CD4-positive, alpha-beta T cell treated with Interleukin-17A for 1 hour (primary cell): ENCODE data around the gene PTPRG.
"Not testable (repeated sequence)": the region's sequence is repeated elsewhere in the genome, so short reads cannot be mapped to it uniquely, and the experiment has no call there.

Experiments used
- DNase-seq: peaks from one replicate; pipeline ENCODE4 v3.0.0-alpha.2; 2020

The PTPRG gene

DNA sequence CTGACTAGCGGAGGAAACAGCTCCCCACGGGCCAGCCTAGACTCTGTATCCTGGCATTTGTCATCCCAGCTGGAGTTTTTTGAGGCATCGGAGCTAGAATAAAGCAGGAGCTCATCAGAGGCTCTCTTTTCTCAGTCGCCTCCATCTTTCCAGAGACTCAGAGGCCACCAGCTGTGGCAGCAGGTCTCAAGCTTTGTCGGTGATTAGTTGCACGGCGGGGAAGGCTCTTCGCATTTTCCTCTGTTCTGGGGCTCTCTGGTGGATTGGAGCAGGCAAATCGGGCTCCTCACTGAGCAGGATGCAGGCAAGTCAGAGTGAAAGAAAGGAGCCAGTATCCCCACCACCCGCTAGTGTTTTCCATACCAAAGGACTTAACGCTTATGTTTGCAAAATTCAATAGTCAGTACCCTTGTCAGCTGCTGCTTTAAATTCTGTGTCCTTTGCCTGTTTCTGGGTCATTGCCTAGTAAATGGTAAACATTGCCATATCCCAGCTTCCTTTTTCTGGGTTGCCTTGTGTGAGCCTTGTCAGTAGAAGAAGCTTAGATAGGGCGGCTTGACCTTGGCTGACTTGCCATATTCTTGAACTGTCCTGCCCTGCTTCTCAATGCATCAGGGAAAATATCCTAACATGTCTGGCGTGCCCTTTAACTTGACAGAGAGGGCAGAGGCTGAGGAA lies 127.1 kb downstream of the PTPRG start:
- DNase-seq: no peak

DNA sequence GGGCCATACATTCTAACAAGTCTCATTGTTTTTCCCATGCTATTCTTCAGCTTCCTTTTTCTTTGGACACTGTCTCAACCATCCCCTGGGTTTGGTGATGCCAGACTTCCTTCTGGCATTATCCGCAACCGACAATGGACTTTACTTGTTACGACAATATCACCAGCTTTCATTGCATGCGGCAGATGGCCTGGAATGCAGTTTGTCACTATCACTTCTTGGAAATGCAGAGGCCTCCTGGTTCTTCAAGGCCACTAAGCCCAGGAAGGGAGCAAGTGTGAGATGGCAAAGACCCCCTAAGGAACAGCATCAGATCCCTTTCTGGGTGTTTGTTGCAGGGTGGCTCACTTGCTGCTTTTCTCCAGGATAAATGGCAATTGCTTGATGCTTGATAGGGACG lies 128.6 kb downstream of the PTPRG start:
- DNase-seq: no peak

DNA sequence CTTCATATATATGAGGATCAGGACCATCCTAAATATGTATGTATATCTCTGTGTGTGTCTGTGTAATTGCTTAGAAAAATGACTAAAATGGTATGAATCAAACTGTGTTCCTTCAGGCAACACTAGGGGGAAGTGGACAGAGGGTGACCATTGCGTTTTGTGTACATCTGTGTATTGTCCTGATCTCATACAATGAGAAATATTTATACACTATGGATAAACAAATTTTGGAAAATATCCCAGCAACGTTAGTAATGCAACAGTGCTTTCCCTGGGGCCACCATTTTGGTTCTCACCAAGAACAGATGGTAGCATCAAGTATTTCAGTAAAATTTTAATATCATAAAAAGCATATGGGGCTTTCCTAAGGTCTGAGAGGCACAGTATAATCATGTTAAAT lies 130.1 kb downstream of the PTPRG start:
- no peak for DNase-seq

DNA sequence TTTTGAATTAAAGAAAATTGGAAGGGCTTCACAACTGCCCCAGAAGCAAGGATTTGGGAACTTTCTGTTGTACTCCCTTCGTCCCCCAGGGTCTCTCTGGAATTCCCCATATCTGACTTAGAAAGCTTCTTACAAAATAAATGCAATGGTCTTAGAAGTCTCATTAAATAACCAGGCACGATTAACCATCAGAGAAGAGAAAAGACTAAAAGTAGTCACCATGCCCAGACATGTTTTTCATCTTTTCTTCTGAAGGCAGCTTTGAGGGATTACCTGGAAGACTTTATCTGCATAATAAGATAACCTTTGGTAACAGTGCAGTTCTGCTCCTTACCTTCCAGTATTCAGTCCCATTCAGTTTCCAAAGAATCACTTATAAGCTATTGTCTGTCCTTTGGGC lies 135.9 kb downstream of the PTPRG start:
- no peak for DNase-seq

DNA sequence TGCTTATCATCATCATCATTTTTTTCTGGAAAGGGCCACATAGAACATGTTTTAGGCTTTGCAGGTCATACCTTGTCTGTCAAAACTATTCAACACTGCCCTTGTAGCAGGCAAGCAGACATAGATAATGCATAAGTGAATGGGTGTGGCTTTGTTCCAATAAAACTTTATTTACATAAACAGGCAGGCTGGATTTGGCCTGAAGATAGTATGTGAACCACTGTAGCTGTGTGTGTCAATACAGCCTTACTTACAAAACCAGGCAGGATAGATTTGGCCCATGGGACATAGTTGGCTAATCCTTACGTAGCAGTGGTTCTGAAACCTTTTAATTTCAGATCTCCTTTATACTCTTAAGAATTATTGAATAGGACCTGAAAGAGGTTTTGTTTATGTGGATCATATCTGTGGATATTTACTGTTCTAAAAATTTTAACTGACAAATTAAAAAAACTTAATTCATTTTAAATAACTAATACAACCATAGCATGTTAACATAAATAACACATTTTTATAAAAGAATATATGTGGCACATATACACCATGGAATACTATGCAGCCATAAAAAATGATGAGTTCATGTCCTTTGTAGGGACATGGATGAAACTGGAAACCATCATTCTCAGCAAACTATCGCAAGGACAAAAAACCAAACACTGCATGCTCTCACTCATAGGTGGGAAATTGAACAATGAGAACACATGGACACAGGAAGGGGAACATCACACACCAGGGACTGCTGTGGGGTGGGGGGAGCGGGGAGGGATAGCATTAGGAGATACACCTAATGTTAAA lies 137.1 kb downstream of the PTPRG start:
- DNase-seq: not testable (repeated sequence)

DNA sequence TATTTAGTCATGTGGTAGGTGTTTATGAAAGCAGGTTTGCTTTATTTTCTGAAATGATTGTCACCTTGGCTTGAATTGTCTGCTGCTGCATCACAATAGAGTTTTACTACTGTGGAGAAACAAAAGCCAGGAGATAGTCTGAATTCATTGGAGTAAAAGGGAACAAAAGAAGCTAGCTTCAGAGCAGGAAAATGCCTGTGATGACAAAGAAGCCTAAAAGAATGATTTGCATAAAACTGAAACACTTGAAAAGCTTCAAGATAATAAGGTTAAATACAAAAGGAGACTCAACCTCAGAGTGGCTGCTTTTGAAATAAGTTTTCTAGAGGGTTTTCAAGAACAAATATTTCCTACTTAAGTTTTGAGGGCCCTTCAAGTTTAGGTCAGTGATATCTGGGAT lies 138.3 kb downstream of the PTPRG start:
- DNase-seq: no peak

DNA sequence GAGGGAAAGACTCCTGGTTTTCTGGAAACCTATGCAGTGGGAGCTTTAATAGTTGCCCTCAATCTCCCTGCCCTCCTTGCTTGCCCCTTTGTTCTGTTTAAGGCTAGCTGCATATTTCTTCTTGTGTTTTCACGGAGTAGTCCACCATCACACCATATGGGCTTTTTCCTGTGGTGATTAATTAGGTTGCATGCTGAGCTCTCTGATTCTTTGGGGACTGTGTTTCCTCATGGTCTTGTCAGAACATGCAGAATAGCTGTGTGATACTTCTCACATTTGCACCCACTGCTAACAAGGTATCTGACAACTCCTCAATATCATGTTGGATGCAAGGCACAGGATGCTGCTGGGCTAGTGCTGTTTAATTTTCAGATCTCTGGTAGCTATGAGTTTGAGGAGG lies 139.6 kb downstream of the PTPRG start:
- DNase-seq: no peak

DNA sequence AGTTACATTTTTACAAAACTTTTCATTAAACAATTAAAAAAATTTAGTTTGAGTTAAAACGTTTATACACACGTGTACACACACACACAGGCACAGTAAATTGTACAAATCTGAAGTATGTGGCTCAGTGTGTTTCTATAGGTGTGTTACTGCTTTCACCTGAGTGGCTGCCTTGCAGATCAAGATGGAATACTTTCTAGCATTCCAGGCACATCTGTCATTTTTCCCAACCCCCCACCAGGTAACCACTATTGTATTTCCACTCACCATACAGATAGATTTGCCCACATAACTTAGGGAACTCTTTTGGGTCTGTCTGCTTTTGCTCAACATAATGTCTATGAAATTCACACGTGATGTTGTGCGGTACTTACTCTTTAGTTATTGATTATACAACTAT lies 141.1 kb downstream of the PTPRG start:
- no peak for DNase-seq

DNA sequence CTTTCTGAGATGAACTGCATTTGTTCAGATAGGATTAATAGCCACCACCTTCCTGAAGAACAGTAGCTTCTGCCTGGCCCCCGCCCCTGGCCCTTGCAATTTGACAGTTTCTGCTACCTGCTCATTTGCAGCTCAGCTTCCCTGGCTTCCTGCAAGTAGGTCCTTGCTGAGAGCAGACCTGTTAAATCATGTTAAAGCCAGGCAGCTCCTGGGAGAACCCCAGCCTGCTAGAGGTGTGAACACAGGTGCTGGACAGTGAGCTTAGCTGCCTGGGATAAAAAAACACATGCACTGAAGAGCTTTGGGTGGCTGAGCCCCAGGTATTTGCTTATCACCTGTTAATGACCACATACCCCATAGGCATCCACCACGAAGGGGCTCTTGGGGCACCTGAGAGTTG lies 143.4 kb downstream of the PTPRG start:
- DNase-seq: no peak

DNA sequence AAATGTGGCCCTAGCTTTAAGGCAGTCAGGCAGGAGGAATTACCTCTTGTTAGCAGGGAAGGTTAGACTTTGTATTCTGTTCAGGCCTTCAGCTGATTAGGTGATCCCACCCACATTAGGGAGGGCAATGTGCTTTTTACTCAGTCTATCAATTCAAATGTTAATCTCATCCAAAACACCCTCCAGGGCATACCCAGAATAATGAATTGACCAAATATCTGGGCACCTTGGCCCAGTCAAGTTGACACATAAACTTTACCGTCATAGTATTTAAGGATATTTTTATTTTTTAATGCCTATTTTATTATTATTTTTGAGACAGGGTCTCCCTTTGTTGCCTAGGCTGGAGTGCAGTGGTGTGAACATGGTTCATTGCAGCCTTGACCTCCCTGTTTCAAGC lies 146.1 kb downstream of the PTPRG start:
- DNase-seq: no peak

DNA sequence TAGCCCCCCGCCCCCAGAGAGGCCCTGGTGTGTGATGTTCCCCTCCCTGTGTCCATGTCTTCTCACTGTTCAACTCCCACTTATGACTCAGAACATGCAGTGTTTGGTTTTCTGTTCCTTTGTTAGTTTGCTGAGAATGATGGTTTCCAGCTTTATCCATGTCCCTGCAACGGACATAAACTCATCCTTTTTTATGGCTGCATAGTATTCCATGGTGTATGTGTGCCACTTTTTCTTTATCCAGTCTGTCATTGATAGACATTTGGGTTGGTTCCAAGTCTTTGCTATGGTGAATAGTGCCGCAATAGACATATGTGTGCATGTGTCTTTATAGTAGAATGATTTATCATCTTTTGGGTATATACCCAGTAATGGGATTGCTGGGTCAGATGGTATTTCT lies 149.5 kb downstream of the PTPRG start:
- DNase-seq: not testable (repeated sequence)

DNA sequence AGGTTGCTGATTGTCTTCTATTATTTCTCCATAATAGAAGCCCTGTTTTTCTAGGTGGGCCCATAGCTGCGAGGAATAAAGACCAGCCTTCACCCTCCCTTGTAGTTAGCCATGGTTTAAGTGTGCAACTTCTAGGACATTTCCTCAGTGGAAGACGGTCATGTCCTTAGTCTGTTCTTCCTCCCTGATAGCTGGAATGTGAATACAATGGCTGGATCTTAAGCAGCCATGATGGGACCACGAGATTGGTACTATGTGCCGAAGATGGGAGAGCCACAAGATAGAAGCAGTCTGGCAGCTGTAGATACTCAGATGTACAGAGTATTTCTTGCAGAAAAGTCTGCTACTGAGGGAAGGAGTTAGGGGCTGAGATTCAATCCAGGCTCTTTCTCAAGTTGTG lies 152.9 kb downstream of the PTPRG start:
- no peak for DNase-seq

DNA sequence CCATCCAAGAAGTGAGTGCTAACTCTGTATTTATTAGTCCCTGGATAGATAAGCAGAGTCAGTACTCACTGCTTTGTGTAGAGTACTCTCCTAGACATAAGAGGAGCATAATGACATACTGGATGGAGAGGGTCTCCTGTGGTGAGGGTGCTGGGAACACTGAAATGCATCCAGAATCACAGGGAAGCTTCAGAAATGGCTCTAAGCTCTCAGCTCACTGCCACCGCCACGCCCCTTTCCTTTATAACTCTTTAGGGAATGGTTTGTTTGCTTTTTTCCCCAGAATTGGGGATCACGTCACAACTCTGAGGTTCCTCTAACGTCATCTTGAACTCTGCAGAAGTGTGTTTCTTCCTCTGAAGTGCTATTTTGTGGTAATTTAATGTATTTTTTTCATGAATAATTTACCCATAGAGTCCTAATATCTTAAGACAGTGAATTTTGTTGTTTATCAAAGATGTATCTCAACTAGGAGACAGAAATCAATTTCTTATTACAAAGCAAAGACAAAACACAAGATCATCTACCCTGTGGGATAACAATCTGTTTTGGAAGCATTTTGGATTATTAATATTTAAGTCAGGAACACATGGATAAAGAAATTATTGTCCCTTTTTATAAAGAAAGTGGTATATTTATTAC lies 154.6 kb downstream of the PTPRG start:
- DNase-seq: no peak

DNA sequence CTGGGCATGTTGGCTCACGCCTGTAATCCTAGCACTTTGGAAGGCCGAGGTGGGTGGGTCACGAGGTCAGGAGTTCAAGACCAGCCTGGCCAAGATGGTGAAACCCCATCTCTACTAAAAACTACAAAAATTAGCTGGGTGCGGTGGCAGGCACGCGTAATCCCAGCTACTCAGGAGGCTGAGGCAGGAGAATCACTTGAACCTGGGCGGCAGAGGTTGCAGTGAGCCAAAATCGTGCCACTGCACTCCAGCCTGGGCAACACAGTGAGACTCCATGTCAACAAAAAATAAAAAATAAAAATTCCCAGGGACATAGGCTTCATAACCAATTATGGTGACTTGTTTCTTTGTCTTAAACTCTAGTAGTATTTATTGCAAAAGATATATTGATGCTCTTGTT lies 155.3 kb downstream of the PTPRG start:
- not testable (repeated sequence) for DNase-seq

DNA sequence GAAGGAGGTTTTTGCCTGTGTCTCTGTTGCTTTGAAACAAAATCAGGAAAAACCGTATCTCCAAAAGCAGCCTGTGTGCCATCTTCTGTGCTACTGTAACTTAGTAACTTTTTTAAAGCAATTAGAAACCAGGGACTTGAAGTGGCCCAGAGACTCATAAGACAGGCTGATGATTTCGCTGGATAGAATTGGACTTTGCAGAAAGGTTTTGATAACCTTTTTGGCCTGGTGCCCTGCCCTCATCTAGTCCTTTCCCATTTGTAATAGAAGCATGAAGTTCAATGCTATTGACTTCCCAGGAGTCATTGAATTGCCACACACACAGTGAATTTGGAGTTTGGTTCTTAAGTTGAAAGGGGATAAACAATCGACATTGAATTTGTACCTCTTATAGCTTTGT lies 157.2 kb downstream of the PTPRG start:
- no peak for DNase-seq

DNA sequence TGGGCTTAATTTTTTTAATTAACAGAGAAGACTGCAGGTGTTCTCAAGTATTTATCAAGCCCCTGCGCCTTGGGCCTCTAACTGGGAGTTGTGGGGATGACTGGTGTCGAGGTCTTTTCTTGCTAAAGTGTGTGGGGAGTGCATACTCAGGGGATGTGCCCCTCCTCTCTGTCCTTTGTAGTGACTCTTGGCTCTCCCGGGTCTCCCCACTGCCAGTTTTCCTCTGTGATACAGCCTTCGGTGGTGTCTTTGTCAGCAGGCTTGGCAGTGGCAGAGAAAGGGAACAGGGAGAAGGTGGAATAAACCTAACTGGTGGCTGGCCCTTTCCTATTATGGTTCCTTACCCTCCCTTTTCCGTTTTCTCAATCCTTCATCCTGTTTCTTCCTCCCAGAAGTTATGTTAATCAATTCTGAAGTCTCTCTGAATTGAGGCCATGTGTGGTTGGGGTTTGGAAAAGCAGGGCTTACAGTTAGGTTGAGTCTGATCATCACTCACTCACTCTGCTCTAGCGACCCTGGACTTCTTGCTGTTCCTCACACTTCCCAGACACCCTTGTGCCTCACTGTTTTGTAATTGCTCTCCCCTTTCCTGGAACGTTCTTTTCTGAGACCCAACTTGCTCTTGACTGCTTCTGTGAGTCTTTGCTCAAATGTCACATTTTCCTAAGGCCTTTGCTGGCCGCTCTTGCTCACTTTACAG lies 158.1 kb downstream of the PTPRG start:
- DNase-seq: no peak

DNA sequence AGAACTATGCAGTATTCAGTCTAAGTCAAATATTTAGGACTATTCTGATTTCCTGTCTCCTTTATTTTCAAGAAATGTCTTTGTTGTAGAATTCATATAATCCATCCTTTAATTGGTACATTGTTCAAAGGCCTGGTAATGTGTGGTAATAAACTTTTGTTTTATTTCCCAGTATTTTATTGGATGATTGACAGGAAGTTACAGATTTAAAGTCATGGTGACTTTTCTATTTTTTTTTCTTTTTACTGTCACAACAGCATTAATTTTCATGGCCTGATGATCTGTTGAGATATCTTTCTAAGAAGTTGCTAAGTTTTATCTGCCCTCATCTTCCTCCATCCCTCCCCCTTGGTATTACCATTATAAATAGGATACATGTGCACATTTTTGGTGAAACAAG lies 161.7 kb downstream of the PTPRG start:
- DNase-seq: no peak

DNA sequence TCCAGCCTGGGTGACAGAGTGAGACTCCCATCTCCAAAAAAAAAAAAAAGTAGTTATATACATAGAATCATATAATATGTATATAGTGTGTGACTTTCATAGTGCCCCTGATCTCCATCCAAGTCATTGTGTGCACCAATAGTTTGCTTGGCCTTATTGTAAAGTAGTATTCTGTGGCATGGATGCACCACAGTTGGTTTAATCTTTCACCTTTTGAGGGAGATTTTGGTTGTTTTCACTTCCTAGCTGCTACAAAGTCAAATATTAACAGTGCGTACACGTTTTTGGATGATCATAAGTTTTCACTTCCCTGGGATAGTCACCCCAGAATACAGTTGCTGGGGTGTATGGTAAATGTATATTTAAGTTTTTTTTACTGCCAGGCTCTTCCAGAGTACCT lies 162.8 kb downstream of the PTPRG start:
- DNase-seq: no peak

DNA sequence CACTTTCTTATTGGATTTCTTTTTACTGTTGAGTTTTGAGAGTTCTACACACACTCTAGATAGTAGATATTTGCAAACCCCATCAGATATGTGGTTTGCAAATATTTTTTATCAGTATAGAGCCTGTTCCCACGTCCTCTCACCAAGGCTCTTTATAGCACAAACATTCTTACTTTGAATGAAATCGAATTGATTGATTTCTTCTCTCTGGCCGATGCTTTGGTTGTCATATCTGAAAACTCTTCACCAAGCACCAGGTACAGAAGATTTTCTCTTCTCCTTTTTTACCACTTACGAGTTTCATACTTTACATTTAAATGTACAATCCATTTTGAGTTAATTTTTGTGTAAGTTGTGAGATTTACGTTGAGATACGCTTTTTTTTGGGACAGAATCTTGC lies 163.4 kb downstream of the PTPRG start:
- no peak for DNase-seq

DNA sequence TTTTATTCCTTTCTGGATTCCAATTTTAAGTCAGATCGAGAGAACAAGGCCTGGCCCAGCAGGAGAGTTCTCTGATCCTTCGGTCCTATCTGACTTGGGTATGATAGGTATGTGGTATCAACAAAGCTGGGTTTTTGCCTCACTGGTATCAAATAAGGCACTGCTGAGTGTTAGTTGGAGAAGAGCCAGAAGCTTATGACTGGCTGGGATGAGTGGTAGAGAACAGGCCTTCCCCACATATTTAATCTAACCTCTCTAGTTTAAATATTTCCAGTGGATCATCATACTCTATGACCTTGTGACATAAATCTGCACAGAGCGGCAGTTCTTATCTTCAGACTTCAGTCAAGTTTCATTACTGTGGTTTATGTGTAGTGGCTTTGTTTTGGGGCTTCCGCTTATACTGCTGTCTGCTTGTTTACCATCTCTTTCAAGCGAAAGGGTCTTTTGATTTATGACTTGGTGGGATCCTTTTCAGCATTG lies 164.5 kb downstream of the PTPRG start:
- DNase-seq: no peak

DNA sequence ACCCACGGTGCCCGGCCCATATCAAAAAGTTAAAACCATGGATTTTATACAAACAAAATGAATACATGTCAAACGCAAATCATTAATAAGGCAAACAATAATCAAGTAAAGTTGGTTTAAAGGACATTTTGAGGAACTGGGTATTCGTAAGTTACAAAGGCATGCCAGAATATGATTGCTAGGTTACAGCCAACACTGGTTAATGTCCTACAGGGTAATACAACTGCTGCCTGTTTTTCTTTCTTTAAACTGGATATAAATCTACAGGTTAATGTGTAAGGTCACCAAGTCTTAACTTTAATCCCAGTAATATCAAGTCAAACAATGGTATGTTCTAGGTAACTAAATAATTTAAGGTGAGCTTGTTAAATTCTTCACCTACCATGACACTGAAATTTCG lies 166.1 kb downstream of the PTPRG start:
- DNase-seq: no peak

DNA sequence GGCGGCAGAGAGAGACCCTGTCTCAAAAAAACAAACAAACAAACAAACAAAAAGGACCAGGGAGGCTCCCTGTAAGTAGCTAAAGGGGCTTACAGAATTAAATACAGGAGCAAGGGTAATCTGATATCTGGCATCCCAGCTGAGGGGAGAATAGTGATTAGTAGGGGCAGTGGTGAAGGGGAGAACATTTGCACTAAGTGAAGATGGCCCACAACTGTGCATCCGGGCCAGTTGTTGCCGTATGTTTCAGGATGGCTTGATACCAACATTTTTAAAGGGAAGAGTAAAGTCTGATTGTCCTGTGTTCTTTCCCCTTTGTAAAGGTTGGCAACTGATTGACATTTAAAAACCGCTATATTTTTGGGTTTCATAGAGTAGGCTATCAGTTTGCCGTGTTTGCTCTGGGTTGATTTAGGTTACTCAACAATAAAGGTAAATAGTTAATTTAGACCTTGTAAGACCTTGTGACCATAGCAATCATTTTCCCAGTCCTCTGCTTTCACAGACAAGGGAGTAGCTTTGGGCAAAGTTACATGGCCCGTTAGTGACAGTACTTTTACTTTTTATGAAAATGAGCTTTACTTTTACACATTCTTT lies 167.8 kb downstream of the PTPRG start:
- DNase-seq: no peak

DNA sequence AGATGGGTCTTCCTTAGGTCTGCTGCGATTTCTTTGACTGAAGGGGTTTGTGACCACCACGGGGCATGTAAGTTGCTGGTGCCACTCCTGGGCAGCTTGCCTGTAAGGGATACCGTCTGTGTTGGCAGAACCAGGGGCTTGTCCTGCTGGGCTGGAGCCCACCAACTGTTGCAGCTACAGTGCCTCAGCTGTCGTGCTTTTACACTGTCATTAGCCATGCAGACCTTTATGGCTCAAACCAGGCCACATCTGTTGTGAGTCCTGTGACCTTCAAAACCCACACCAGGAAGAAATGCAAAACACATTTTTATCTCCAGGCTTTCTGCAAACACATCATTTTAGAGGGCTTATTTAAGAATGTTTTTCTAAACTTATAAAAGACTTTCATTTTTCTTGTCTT lies 168.7 kb downstream of the PTPRG start:
- DNase-seq: no peak
